Stimulated activated CD4-positive, alpha-beta T cell treated with anti-CD3 and anti-CD28 coated beads, TNF-alpha, amount 100 ng/mL, for 24 hours (primary cell): Measurements from ENCODE around the gene FNDC3B.

Experiments
- DNase-seq, 3 experiments: peaks; one replicate each; pipeline ENCODE4 v3.0.0-alpha.2; 2020; ENCODE audit warnings: low read depth in 3 of 3

Gene FNDC3B

GRCh38 chr3:172286548-172287148, 247.3 kb downstream of the FNDC3B start:
- no peak for DNase-seq

- no peak for DNase-seq
Measured at GRCh38 chr3:172287937-172288477, 248.6 kb downstream of the FNDC3B start.

DNA sequence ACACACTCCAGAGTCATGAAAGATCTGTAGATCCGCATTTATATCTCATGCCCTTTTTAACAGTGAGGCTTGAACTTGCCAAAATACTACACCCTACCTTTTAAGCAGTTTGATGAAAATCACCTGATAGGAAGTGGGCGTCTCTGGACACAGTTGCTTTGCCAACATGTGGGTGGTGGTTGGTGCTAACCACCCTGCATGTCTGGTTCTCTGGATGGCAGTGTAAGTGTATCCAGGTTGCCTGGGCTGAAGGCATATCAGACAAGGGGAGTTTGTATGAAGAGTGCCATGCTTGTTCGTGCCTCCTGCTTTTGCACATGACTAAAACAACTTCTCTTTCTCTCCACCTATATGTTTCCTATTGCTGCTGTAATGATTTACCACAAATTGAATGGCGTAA, 249.3 kb downstream of the FNDC3B start:
- no peak for DNase-seq

GRCh38 chr3:172289583-172289982, 250.2 kb downstream of the FNDC3B start:
- no peak for DNase-seq

- DNase-seq, result no peak
Measured at GRCh38 chr3:172290457-172290856, 251.1 kb downstream of the FNDC3B start.

DNA sequence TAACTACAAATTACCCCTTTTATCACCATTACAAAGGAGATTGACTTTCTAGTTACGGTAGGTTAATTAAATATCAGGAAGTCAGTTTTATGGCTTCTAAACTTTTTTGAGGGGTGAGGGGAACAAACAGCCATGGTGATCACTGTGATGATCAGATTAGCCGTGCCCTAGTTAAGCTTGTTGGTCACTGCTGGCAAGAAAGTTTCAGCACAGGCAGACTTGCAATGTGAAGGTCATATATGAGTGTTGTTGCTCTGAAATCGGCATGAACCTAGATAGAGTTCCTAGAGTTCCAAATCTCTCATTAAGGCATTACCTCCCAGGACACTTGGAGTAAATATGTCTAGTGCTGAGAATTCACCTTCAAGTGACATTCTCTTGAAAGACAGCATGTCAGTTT, 252.3 kb downstream of the FNDC3B start:
- DNase-seq, result no peak

GRCh38 chr3:172292422-172292821, 253.0 kb downstream of the FNDC3B start:
- DNase-seq, result no peak

DNA sequence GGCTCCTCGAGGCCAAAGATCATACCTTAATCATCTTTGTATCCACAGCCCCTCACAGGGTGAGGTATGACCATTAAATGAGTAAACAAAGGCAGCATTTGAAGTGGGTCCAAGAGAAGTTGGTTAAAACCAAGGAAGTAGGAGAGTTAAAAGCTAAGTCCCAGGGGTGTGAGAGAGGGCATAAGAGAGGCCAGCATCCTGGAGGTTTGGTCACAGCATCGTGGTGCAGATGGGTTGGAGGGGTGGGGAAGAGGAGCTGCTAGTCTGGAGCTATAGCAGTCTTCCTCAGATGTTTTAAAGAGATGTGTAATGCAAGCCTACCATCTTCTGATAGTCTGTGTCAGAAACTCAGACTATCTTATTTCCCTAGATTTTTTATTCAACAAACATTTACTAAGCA, 253.7 kb downstream of the FNDC3B start:
- DNase-seq, result no peak

GRCh38 chr3:172294223-172294806, 254.9 kb downstream of the FNDC3B start:
- DNase-seq, result no peak

GRCh38 chr3:172296248-172296974, 257.0 kb downstream of the FNDC3B start:
- no peak for DNase-seq

DNA sequence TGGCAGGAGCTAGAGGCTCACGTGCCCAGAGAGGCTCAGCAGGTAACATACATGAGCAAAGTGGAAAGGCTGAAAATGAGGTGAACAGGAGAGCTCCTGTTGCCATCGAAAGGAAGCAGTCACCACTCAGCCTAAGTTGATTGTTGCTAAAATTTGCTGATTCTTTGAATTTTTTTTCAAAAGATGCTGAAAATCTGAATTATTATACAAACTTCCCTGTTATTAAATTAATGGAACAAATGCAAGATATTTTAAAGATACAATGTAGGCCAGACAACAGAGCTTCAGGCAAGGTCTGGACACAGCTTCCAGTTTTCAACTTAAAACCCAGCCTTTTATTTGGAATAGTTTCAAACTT, 257.6 kb downstream of the FNDC3B start:
- DNase-seq, result no peak

- no peak for DNase-seq
Measured at GRCh38 chr3:172298247-172298646, 258.9 kb downstream of the FNDC3B start.

DNA sequence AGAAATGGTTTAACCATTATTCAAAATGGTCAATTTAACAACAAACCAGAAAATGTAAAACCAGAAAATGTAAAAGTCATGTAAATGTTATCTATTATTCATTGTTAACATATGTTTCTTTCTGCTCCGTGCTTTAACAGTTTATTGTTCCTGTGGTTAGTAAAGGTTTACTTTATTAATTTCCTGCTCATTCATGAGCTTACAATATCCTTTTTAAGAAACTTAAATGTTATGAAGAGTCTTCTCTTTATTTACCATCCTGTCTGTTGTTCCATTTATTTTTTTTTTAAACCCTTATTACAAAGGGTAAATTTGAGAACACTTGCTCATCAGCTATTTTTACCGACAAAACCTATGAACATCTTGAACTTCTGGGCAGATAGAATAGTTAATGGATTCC, 260.8 kb downstream of the FNDC3B start:
- no peak for DNase-seq

DNA sequence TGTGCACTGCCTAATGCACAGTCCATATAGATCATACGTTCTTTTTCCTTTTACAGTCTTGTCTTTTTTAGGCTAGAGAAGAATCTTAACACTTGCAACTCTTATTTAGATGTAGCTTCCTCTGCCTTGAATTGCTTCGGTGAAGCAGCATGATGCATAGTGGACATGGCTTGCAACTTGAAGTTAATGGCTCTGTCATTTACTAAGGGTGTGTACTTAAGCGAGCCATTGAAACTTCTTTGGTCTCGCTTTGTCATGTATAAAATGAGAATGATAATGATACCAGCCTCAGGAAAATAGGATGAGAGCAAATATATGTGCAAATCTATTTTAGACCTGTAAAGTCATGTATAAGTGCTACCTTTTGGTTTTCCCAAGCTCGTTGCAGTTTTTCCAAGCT, 261.5 kb downstream of the FNDC3B start:
- DNase-seq, result no peak

- no peak for DNase-seq
Measured at GRCh38 chr3:172302203-172302602, 262.8 kb downstream of the FNDC3B start.

GRCh38 chr3:172303181-172303580, 263.8 kb downstream of the FNDC3B start:
- DNase-seq, result no peak

GRCh38 chr3:172303941-172304558, 264.7 kb downstream of the FNDC3B start:
- no peak for DNase-seq

DNA sequence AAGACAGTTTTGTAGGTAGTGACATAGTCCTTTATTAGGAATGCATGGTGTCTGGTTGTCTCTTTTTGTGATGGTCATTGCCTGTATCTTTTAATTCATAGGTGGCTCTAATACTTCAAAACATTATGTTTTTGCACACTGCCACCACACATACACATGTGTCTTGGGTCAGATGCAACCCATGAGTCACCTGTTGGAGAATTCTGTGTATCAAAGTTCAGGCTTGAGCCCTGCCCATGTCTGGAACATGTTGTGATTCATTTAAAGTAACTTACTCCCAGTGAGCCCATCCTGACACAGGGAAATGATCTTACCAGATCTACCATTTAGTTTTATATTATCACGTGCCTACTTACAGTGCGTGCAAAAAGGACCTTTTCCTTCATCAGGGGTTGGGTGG, 266.2 kb downstream of the FNDC3B start:
- no peak for DNase-seq

DNA sequence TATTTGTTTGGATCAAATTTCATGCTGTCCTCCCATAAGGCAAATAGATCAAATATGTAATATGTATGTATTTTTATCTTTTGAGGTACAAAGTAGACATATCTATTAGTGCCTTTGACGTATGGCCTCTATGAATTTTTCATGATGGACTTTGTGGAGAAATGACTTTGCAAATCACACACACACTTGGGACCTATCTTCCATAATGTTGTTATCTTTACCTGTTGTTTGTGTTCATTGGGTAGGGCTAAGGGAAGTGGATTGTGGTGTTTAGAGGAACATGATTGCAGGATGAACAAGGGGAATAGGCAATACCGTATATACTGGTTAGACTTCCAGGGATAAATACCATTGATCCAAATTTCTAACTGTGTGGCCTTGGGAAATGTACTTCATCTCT, 266.6 kb downstream of the FNDC3B start:
- no peak for DNase-seq

GRCh38 chr3:172307141-172307560, 267.8 kb downstream of the FNDC3B start:
- DNase-seq, result no peak

DNA sequence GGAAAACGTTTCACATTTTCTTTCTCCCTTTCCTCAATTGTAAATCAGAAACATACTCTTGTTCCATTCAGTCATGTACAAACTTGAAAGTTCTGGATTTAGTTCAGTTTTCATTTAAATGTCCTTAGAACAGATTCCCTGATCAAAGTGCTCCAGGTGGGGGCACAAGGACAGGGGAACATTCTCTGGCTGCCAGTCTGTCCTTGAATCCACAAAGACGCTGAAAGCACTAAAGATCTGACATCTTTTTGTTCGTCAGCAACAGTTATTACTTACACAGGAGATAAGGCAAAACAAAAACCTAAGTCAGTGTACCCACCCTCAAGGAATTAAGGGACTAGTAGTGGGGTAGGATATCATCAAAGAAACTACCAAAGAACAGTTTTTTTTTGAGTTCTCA, 269.7 kb downstream of the FNDC3B start:
- DNase-seq, result no peak

- DNase-seq, result no peak
Measured at GRCh38 chr3:172309741-172310427, 270.5 kb downstream of the FNDC3B start.
